Psoas muscle (tissue), 8 donors: ENCODE measurements around the gene HPSE2. TPM values are rescaled to one million over a fixed set of nuclear protein-coding genes. Genes with fewer than 3 reads are reported as not detected.

Experiments
- ATAC-seq, 4 donors: fragments of 200-7000 bp; cut with Tn5 transposase; one replicate each; pipeline ENCODE4 v1.9.1; 2020; ENCODE audit warnings: moderate library complexity in 3 of 4, mild to moderate bottlenecking in 2 of 4
- DNase-seq, 2 donors: peaks; one replicate each; pipeline ENCODE4 v3.0.0-alpha.2; 2020
- H3K27ac ChIP-seq: fragments of 200-600 bp; one replicate; pipeline ENCODE4 v1.8.0; 2022
- H3K27me3 ChIP-seq, 3 donors: fragments of 200-600 bp in 1 of 3; one replicate each; pipeline versions ENCODE4 v1.6.1 to v1.8.0; 2013 to 2022; ENCODE audit warnings: low read length in 2 of 3, mild to moderate bottlenecking in 2 of 3, moderate library complexity in 1 of 3; ENCODE audit not compliant: insufficient read depth in 3 of 3
- H3K36me3 ChIP-seq, 2 donors: fragments of 200-600 bp in 1 of 2; one replicate each; pipeline versions ENCODE4 v1.6.1 to v1.8.0; 2013 to 2022; ENCODE audit warnings: low read depth in 1 of 2, mild to moderate bottlenecking in 1 of 2, moderate library complexity in 1 of 2; ENCODE audit not compliant: insufficient read depth in 1 of 2
- H3K4me1 ChIP-seq: fragments of 200-600 bp; one replicate; pipeline ENCODE4 v1.8.0; 2022
- H3K4me3 ChIP-seq: fragments of 200-600 bp; one replicate; pipeline ENCODE4 v1.8.0; 2022; ENCODE audit warnings: mild to moderate bottlenecking
- H3K9me3 ChIP-seq: fragments of 200-600 bp; one replicate; pipeline ENCODE4 v1.8.0; 2022
- CTCF ChIP-seq: fragments of 200-600 bp; IDR thresholded peaks from one replicate; pipeline ENCODE4 v1.8.0; 2022; ENCODE audit warnings: antibody characterized with exemption
- whole genome bisulfite sequencing, 3 donors: extraction: QIAGEN DNeasy Blood & Tissue Kit; methylation state at CpG; one replicate each; pipeline versions ENCODE4 v1.1.6 to v1.1.7; 2013; 5-methylcytosine and 5-hydroxymethylcytosine counted together
- intact Hi-C, 2 donors: fragments of 100-400 bp; cut with DNase I; formaldehyde crosslinking; loops; one replicate each; pipeline versions ENCODE4 v1.11.0 to v1.14.2; 2022
- polyA plus RNA-seq, 3 donors: library from polyadenylated mRNA; stranded (reverse); fragments of 200-250 nt; gene quantifications; one replicate each; pipeline ENCODE4 v1.2.3, GENCODE V29; 2013
- total RNA-seq, 4 donors: library from RNA; stranded (reverse); fragmentation: NEBNext Ultra II Directional in 2 of 4; extraction: Animal tissue kit (Norgen Biotek cat#: 25700) in 2 of 4; gene quantifications; one replicate each; pipeline versions ENCODE4 v1.2.1 to v1.2.4, GENCODE V29; 2021 to 2023
- donor health status: healthy with polysubstance abuse.
- donor health status: DM: no; HTN: no; CAD: no; lungs with moderate emphysema.
- donor health status: Bipolar disorder and iron deficiency.
- donor health status: healthy.
- donor health status: DM: yes; HTN: yes; CAD: no.
- donor health status: DM: no; HTN: no; CAD: no.
- donor health status: DM: no; HTN: no; CAD: no.
- donor health status: DM: yes; HTN: yes; CAD: no.

Gene HPSE2
- total and polyA plus RNA-seq, 7 donors: 0.01 to 0.17 (median 0.03) TPM; not detected in 4

DNA sequence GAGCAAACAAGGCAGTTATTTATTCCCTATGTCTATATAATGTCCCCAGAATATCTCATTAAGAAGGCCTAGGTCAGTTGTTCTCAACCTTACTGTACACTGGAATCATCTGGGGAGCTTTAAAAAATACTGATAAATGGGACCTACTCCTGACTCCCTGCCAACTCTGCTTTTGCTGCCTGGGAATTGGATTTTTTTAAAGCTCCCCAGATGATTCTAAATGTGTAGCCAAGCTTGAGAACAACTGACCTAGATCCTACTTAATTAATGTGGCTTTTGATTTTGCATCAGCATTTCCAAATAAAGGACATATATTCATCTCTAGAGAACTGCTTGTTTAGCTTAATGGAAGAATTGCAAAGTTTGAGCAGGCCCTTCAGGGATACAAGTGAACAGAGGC lies 697.2 kb downstream of the HPSE2 start:
- H3K27me3 ChIP-seq: no peaks in the 10 kb centered on the region
- no peak for TF ChIP-seq CTCF
- no peak overlapping the region for H3K4me3 ChIP-seq
- intact Hi-C loops: no loop called here
- DNase-seq: no peak
- no peak for ATAC-seq
- no peaks in the 10 kb centered on the region for H3K9me3 ChIP-seq
- no peaks in the 10 kb centered on the region for H3K36me3 ChIP-seq
- H3K27ac ChIP-seq: no peak overlapping the region
- no peaks in the 10 kb centered on the region for H3K4me1 ChIP-seq

GRCh38 chr10:98536551-98536950 lies 699.1 kb downstream of the HPSE2 start:
- no peak for DNase-seq
- no peaks in the 10 kb centered on the region for H3K9me3 ChIP-seq
- no peak for TF ChIP-seq CTCF
- H3K4me1 ChIP-seq: no peaks in the 10 kb centered on the region
- intact Hi-C loops: no loop called here
- no peaks in the 10 kb centered on the region for H3K36me3 ChIP-seq
- 60 to 76% (median 71%) methylated on average over 3 of the region's 3 CpGs for WGBS, 3 donors
- H3K27me3 ChIP-seq: no peaks in the 10 kb centered on the region
- H3K4me3 ChIP-seq: no peak overlapping the region
- no peak overlapping the region for H3K27ac ChIP-seq
- ATAC-seq: no peak

DNA sequence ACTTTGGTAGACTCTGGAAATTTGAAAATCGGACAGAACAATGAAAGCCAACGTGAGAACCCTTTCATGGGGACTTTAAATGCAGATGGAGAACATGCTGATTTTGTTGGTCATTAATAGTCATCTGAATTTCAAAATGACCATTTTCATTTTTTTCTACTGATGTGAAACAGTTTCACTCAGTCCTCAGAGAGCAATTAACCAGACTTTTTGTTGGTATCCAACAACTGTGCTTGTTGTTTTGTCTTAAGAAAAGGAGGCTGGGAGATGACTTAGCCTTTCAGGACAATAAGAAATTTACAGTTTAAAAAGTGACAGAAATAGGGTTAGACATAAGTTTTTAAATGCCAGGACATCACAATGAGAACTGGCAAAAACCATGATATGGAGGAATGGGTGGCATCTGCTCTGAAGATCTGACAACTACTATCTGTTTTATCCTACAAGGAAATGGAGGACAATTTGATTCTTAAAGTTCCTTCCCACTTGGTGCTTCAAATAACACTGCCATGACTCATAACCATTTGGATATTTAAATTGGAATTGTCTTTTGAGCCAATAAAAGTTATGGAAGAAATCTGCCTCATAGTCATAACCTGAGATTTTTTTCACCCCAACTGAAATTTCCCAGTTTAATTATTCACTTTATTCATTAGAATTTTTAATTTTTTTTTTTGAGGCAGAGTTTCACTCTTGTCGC lies 701.8 kb downstream of the HPSE2 start:
- intact Hi-C loops: no loop called here
- 79 to 89% (median 85%) methylated on average over 3 of the region's 3 CpGs for WGBS, 3 donors
- TF ChIP-seq CTCF: no peak

GRCh38 chr10:98533241-98533640 lies 702.4 kb downstream of the HPSE2 start:
- intact Hi-C loops: no loop called here

More for the DNA sequence above, 701.8 kb downstream of the HPSE2 start:
- no peak for ATAC-seq
- no peak for DNase-seq
- no peaks in the 10 kb centered on the region for H3K9me3 ChIP-seq
- no peaks in the 10 kb centered on the region for H3K4me1 ChIP-seq
- H3K4me3 ChIP-seq: no peak overlapping the region
- H3K27ac ChIP-seq: no peak overlapping the region
- H3K36me3 ChIP-seq: no peaks in the 10 kb centered on the region
- no peaks in the 10 kb centered on the region for H3K27me3 ChIP-seq

More at GRCh38 chr10:98533241-98533640, 702.4 kb downstream of the HPSE2 start:
- ATAC-seq (no peak), DNase-seq (no peak)
- 60 to 64% (median 64%) methylated on average over 3 of the region's 3 CpGs for WGBS, 3 donors
- Histone ChIP-seq H3K4me1 (no peaks in the 10 kb centered on the region), H3K27ac (no peak overlapping the region), H3K4me3 (no peak overlapping the region), H3K9me3 (no peaks in the 10 kb centered on the region), H3K36me3 (no peaks in the 10 kb centered on the region), H3K27me3 (no peaks in the 10 kb centered on the region)
- no peak for TF ChIP-seq CTCF
